Measurements from ENCODE around the gene ADAMTS15. TPM values are rescaled to one million over a fixed set of nuclear protein-coding genes. Genes with fewer than 3 reads are reported as not detected.

ADAMTS15 gene
- total and polyA plus RNA-seq, 2 donors (not counting 3 experiments of a cell fraction or from before 2014, with no cell fraction given), result 0.08 TPM; not detected in 1

- H3K27ac ChIP-seq (ENCODE audit: insufficient read depth, low read depth, low read length), result no peak overlapping the region
- no peaks in the 10 kb centered on the region for H4K20me1 ChIP-seq (replicated peaks; ENCODE audit: control insufficient read depth, extremely low read depth, insufficient read depth, low read length)
- no TSS peak for BruUV-seq (replicated peaks)
- ChIA-PET POLR2A (no interaction called here), CTCF (no interaction called here)
- H3K4me3 ChIP-seq (replicated peaks in 1 of 3; ENCODE audit: insufficient read depth in 1 of 3, low read depth in 1 of 3, low read length in 3 of 3), result no peak overlapping the region
- no peak for FAIRE-seq
- no peaks in the 10 kb centered on the region for H3K79me2 ChIP-seq (ENCODE audit: control insufficient read depth, insufficient read depth, low read length)
- no peak for DNase-seq (ENCODE audit: low read depth, low spot score)
- H3K36me3 ChIP-seq (ENCODE audit: control insufficient read depth in 2 of 2, extremely low read depth in 1 of 2, insufficient read depth in 2 of 2, low read length in 2 of 2), result no peaks in the 10 kb centered on the region
- H3K9me1 ChIP-seq (replicated peaks; ENCODE audit: control insufficient read depth, extremely low read depth, insufficient read depth, low read length), result no peaks in the 10 kb centered on the region
- no peaks in the 10 kb centered on the region for H3K9me3 ChIP-seq (replicated peaks; ENCODE audit: control insufficient read depth, insufficient read depth, low read length)
- H3K4me2 ChIP-seq (ENCODE audit: insufficient read depth, low read length), result no peak overlapping the region
- intact Hi-C loops (cut with micrococcal nuclease) (no loop called here), dilution Hi-C loops (cut with MboI; ENCODE audit: extremely low pct_ligation_motif_present, low sequenced_read_pairs) (no loop called here)
- no peak for TF ChIP-seq MAX (IDR thresholded peaks at IDR 0.05; ENCODE audit: insufficient read depth, insufficient read length)
- no peak for TF ChIP-seq JUN (IDR thresholded peaks at IDR 0.05; ENCODE audit: borderline replicate concordance, insufficient read depth, insufficient read length, low read depth)
- no peak for TF ChIP-seq GATA2 (IDR thresholded peaks at IDR 0.05; ENCODE audit: insufficient read depth, insufficient read length, low read depth, low read length)
- no peak for TF ChIP-seq MYC (IDR thresholded peaks at IDR 0.05; ENCODE audit: low read depth, low read length)
- TF ChIP-seq FOS (IDR thresholded peaks at IDR 0.05; ENCODE audit: borderline replicate concordance, insufficient read depth, low read length), result no peak
- TF ChIP-seq POLR2A (IDR thresholded peaks at IDR 0.05; ENCODE audit: low read depth, low read length), result no peak
- TF ChIP-seq POLR2AphosphoS5 (IDR thresholded peaks at IDR 0.05; ENCODE audit: insufficient read depth, low read depth, low read length), result no peak
- no peak for TF ChIP-seq CTCF (IDR thresholded peaks at IDR 0.05; ENCODE audit: extremely low read depth in 1 of 2, insufficient read depth in 1 of 2, low read depth in 1 of 2, low read length in 2 of 2)
- no peak overlapping the region for H2AFZ ChIP-seq (ENCODE audit: low read depth, low read length)
- H3K9ac ChIP-seq (replicated peaks; ENCODE audit: extremely low read depth, insufficient read depth, low read length), result no peak overlapping the region
- peaks cover 22 to 33% of the 10 kb centered on the region in 2 experiments for H3K27me3 ChIP-seq (ENCODE audit: control insufficient read depth in 2 of 2, insufficient read depth in 2 of 2, low read length in 2 of 2)
- no peaks in the 10 kb centered on the region for H3K4me1 ChIP-seq (ENCODE audit: control insufficient read depth, extremely low read depth, insufficient read depth, low read length)
Measured at GRCh38 chr11:130486391-130486836, 38.0 kb downstream of the ADAMTS15 start.

Data from endothelial cell of umbilical vein (primary cell).